ENCODE results near the gene HDAC4.

Gene HDAC4

DNA sequence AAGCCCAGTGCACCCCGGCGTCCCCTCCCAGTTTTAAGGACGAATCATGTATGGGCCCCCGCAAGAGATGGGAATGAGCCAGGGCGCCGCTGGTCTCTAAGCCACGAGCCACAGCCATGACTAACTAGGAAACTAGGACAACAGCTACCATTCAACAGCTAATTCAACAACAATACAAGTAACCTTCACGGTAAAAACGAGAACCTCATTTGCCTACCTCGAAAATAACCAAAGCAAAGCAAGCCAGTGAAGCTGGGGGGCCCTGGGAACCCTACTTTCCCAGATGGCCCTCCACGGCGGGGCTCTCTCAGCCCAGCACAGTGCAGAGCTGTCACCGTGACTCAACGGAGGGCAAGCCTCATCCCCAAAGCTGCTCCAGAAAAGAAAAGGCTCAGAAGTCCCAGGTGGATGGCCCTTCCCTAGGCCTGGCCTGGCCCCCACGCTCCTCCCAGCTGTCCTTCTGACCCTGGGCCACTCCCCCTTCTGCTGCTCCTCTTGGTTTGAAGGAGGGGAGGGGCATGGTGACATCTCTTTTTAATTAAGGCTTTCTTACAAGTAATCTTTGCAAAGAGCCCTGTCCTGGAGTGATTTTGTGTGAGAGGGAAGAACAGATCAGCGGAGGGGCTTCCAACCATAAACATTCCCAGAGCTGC is 126.3 kb downstream of the HDAC4 start:
- DNase-seq (ENCODE audit: insufficient read length, low spot score) (no peak), FAIRE-seq (no peak)

DNA sequence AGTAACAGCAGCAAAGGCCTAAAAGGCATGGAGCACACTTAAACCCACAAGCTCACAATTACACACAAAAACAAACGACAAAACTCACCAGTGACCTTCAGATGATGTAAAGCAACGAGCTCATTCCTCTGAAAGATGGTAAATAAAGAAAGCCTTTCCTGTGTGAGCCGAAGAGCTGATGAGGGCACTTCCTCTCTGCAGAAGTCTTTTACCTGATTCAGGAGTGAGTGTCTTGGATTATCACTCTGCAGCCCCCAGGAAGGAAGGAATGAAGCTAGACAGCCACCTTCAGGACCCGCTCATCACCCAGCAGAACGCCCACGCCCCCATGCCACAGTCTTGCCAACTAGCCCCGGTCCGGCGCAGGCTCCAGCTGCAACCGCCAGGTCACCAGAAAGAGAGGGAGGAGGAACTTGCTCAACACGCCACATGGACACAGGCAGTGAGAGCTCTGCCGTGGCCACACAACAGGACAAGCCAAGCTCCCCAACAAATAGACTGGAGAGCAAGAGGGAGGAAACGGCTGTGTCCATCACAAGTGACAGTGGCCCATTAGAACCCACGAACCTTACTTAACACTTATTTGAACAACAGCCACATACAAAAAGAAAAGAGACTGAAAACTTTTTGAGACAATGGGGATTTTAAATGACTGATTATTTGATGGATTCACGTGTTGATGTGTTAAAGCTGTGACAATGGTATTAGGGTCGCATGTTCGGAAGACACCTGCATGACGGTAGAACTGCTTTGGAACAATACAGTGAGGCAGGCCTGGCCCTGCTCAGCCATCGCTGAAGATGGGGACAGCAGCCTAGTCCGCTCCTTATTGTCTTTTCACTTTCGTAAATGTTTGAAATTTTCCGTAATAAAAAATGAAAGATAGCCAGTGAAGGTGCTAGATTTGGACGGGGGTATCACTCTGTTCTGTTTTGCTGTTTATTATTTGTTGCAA is 127.3 kb downstream of the HDAC4 start:
- FAIRE-seq (no peak), DNase-seq (ENCODE audit: insufficient read length, low spot score) (no peak)

DNA sequence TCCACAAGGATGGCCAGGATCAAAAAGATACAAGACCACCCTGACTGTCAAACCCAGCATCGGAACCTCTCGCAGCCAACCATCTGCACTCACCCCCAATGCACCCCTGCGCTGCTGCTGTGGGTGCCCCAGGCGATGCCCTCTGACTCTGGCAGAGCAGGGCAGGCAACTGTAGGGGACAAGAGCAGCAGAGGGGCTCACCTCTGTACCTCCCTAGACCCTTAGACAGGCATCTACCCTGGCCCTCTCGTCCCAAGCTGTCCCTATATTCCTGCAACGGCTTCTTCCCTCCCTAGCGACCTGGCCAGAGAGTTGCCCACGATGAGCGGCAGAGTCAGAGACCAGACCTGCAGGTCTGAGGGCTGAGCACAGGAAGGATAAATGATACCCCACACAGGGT is 128.2 kb downstream of the HDAC4 start:
- DNase-seq (ENCODE audit: insufficient read length, low spot score) (no peak), FAIRE-seq (no peak)

DNA sequence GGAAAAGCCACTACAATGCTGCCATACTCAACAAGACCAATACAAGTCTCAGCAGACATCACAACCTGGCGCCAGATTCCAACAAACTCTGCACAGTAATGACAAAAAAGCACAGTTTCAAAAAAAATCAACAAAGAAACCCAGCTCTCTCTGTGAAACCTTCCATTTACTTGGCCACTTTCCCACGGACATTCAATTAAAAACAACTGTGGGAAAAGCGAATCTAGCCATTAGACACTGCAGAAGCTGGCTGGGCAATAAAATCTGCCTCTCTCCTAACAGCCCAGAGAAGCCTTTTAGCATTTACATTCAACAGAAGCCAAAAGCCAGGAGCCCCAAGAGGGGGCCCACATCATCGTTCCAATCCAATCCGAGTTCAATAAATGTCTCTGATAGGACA is 128.9 kb downstream of the HDAC4 start:
- DNase-seq (ENCODE audit: insufficient read length, low spot score) (no peak), FAIRE-seq (no peak)

DNA sequence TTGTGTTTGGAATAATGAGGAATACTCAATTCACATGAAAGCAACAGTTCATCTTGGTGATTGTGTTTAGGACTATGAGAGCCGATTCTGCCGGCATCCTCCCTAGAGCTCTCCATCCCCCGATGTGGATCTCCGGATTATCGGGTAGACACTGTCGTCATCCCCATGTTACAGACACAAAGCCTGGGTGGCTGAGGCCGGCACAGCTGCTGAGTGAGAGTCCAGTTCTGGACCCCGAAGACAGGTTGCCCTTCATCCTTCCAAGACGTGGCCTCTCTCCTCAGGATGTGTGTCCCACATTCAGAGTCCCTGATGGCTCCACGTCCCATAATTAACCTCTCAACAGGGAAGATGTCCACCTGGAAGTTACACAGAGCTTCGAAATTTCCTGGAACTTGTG is 129.3 kb downstream of the HDAC4 start:
- FAIRE-seq (no peak), DNase-seq (ENCODE audit: insufficient read length, low spot score) (no peak)

DNA sequence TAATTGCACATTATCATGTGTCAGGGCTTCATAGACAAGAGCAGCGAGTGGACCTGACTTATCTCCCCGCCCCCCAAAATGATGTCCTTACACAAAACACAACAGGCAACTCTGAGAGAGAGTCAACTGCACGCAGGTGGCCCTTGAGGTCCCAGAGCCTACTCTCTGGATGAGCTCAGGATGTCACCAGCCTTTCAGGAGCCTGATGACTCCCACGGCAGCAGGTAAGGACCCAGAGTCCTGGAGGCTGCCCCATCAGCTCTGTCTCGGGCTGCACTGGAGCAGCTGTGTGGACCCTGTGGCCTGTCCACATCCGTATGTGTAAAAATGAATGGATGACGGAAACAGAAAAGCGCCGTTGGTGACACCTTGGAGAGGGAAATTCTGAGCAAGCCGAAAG is 130.9 kb downstream of the HDAC4 start:
- DNase-seq (ENCODE audit: insufficient read length, low spot score) (no peak), FAIRE-seq (no peak)

DNA sequence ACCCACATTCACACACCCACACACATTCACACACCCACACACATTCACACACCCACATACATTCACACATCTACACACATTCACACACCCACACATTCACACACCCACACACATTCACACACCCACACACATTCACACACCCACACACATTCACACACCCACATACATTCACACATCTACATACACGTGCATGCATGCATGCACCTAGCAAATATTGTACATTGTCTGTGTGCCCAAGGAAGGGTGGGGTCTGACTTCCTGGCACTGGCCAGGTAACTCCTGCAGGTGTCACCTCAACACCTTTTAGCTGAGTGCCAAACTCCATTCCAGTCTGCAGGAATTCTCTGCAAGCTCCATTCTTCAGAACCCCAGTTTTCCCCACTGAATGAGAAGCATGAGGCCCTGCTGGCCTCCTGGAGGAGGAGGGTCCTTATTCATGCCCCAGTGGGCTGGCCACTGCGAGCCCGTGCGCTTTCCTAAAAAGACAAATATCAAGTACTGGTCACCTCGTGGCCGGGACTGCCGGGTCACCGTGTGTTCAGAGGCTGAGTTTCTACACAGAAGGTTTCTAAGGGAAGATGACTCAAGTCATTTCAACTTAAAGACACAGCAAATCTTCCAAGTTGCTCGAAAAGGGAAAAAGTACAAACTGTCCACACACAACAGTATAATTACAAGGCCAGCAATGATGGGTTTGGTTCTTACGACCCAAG is 131.5 kb downstream of the HDAC4 start:
- FAIRE-seq: no peak
- DNase-seq (ENCODE audit: insufficient read length, low spot score): no peak

DNA sequence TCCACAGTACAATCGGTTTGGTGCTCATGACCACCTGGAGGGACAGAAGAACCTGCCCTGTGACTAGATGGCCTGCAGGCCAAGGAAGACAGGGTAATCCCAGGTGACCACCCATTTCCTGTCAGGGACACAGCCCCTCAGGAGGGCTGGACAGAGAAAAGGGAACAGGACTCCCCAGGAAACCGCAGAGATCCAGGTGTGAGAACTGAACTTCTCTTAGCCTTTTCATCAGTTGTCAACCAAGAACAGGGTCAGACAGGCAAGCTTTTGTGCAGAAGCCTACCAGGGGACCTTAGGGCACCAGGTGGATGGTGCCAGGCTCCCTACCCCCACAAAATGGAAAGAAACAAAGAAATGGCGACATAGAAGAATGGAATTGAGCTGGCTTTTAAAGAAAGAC is 132.3 kb downstream of the HDAC4 start:
- DNase-seq (ENCODE audit: insufficient read length, low spot score) (no peak), FAIRE-seq (peak; percentile 56)

DNA sequence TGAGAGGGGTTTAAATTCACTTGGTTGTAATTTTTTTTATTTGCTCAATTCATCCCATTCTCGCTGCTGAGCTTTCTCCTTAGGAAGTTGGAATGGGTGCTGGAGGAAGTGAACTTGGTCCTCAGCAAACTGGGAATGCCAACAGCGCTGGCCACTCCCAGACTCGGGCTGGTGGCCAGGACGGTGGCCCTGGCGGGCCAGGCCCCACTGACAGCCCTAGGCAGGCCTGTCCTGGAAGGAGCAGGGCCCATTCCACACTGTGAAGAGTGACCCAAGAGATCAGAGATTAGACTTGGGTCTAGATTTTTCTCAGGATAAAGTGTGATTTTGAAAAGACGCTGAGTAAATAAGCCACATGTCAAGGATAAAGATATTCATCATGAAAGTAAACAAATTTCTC is 132.7 kb downstream of the HDAC4 start:
- FAIRE-seq (no peak), DNase-seq (ENCODE audit: insufficient read length, low spot score) (no peak)

DNA sequence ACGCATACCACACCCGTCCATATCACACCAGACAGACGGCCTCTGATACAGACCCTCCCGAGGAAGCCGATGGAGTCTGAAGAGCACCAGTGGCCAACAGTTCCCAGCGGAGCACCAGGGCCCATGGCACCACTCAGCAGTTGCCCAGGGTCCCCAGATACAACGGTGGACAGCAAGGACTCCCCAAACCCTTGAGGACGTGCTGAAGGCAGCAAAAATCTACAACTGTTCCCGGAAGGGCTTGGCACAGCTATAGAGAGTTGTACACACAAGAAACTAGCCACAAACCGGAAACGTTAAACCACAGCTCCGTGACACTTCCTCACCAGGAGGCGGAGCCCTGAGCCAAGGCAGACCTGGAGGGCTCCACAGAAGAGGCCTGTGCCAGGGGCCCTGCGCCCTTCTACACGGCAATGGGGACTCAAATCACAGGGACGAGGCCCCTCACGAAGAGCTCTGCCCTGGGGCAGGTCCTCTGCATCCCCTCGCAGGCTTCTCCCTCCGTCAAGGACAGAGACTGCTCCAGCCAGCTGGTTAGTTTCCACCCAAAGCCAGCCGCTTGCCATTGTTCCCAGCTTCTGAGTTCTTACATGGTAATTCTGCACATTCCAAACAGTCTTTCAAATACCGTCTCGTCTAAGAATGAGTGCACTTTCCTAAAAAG is 133.4 kb downstream of the HDAC4 start:
- peak; percentile 96 for DNase-seq (ENCODE audit: insufficient read length, low spot score)
- peak; percentile 97 for FAIRE-seq

DNA sequence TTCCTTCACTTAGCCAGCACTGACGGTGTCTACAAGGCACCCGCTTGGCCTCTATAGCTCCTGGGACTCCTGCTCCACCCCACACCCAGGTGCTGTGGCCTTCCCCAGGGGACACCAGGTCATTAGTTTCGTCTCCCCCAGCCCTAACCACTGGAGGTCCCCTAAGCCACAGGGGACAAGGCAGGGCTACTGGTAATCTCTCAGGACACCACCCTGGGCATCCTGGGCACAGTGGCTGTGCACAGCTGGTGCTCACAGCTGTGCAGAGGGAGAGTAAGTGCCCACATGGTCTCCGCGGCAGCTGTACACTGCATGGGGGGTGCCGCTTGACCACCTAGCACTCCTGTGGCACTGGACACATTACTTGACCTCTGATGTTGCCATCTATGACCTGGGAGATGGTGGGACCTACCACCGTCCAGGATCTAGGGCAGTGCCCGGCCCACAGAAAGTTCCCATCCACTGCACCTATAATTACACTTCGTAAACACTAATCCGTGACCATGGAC is 134.0 kb downstream of the HDAC4 start:
- FAIRE-seq (no peak), DNase-seq (ENCODE audit: insufficient read length, low spot score) (no peak)

DNA sequence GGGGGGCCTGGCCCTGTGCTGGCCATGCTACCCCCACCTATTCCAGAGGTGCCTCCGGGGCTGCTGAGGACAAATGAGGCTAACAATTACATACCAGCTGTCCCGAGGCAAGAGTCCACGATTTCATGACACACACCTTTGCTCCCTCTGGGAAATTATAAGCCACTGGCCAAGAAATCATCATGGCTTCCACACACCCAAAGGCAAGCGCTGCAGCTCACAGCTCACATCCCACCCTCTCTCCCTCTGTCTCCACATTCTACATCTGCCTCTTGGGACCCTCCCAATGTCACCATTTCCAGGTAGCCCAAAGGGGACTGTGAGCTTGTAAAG is 134.4 kb downstream of the HDAC4 start:
- FAIRE-seq (no peak), DNase-seq (ENCODE audit: insufficient read length, low spot score) (no peak)

DNA sequence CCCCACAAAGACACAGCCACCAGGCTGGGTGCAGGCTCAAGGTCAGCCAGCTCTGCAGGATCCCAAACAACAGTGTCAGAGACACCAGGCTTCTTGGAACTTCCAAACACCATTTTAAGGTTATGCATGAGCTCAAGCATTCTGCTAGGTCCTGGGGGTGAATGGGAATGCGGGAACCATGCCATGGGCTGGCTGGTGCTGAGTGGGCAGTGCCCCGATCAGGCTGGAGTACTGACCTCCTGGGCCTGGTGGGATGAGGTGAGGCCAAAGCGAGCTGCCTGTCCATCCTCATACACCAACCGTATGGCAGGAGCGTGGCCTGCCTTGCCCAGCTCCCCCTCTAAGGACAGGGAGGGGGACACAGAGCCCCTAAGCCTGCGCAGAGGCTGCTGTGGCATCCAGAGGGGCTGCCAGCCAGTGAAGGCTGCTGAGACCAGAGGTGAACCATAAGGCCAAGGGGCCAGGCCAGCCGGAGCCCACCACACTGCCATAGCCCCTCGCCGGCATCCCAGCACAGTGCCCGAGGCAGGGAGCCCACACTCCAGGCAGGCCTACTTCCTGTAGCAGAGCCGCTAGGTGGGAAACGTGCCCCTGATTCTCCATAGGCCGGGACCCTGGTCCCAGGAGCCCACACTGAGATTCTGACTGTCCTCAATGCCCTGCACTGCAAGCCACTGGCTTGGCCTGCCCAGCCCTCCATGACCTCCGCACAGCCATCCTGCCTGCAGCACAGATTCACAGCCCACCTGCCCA is 135.0 kb downstream of the HDAC4 start:
- DNase-seq (ENCODE audit: insufficient read length, low spot score) (no peak), FAIRE-seq (no peak)

DNA sequence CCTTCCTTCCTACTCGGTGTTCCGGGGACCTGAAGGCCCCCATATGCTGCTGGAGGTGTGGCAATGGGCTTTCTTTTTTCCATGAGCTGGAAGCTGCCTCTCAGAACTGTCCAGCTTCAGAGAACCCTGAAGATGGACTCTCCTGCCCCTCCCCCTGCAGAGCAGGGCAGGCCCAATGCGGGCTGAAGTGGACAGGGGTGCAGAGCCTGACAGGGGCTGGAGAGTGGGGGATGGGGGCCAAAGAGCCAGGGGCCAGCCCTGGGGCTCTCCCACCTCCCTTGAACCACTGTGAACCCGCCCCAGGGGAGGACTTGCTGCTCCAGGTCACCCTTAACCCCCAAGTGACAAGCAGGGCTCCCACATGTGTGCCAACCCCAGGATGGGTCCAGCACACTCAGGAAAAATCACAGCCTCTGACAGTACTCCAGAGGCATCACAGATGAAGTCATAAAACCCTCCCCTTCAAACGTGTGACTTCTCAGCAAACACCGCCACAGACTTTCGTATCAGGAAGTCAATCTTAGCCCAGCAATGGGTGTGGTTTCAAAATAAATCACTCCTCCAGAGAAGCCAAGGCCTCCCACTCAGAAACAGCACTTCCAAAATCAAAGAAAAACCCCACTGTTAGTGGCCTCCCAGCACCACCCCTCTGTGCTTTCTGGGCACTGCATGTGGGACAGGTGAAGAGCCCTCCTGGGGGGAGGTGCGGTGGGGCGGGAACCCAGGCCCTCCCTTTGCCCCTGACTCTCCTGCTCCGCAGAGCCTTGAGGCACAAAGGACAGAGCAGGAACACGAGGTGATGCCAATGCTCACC is 135.8 kb downstream of the HDAC4 start:
- DNase-seq (ENCODE audit: insufficient read length, low spot score): peak; percentile 55
- FAIRE-seq: peak; percentile 66

DNA sequence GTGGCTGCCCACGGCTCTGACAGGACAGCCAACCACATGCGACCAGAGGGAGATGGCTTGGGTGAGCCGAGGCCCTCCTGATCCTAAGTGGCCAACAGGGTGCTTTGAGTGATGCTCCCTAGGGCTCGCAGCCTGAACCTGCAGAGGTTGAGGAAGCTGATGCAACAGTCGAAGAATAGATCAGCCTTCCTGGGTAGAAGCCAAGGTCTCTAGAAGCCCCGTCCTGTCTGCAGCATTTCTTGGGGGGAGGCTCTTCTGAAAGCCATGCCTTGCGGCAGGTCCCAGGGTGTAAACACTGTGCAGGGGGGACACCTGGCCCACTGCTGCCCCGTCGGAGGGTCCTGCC is 136.4 kb downstream of the HDAC4 start:
- FAIRE-seq: no peak
- DNase-seq (ENCODE audit: insufficient read length, low spot score): no peak

DNA sequence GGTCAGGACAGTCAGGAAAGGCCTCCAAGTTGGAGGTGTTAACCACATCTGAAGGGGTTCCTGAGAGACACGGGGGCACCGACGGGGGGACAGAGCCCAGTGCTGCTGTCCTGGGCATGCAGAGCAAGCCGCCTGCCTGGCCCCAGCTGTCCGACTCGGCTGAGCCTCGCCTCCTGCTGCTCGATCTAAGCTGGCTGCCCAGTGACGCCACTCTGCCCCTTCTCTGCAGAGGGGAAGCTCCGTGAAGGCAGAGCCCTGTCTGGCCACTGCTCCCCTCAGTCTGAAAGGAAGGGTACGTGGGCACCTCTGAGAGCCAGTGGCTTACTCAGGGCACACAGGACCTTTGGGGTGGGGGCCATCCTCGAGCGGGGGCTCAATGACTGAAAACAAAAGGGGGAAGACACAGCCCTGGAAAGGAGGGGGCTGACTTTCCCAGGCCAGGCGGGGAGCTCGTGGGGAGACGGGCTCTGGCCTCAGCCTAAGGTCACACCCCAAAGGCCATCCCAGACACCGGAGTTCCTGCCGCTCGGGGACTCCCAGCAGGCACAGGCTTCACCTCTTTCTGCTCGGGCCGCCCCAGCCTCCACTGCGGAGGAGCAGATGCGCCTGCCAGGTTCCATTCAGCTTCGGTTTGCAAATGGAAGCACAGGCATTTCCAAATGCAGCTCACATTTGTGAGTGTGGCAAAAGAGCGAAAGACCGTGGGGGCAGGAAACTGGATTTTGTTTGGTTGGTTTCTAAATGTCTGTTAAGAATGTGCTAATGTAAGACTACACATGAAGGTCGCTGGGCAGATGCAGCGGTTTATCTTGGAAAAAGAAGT is 136.9 kb downstream of the HDAC4 start:
- DNase-seq (ENCODE audit: insufficient read length, low spot score) (no peak), FAIRE-seq (no peak)

DNA sequence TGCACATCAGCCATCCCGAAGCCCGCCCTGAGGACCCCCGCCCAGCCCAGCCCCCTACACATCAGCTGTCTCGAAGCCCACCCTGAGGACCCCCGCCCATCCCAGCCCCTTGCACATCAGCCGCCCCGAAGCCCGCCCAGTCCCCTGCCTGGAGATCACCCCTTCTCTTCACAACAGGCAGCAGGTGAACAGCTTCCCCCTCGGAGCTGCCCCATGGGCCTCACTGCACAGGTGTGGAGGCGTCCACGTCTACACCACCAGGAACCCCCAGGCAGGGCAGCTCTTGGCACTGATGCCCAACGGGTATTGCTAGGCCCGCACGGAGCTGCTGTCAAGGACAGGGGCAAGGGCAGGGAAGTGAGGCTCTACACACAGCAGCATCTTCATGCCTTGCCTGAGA is 137.6 kb downstream of the HDAC4 start:
- no peak for DNase-seq (ENCODE audit: insufficient read length, low spot score)
- no peak for FAIRE-seq

DNA sequence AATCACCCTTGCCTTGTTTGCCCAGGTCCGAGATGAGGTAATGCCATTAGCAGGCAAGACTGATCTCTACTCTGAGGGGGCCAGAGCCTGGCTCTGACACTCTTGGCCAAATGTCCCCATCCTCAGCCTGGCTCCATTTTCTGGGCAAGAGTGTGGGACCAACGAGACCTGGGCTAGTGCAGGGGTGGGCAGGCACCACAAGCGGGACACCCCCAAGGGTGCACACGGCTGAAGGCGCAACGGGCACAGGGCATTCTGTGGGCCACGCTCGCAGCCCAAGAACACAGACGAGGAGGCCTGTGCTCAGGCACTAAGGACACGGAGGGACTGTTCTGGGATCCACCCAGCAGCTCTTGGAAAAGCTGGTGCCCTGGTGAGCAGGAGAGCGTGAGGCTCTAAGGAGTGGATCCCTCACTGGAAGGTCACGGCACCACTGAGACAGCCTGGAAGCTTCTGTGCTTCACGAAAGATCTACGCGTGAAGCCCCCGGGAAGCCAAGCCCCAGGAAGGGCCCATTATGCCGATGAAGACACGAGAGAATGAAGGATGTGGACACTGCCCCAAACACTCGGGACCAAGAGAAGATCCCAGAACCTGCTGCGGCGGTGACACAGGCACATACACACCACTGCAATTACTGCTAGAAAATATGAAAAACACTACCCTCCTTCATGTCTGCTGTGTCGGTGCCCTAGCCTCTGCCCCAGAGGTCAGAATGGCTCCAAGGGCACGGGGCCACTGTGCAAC is 138.2 kb downstream of the HDAC4 start:
- DNase-seq (ENCODE audit: insufficient read length, low spot score) (no peak), FAIRE-seq (no peak)

Measured in GM19239 (cell line).